ENCODE data around the gene LGALS16. TPM values are rescaled to one million over a fixed set of nuclear protein-coding genes. Genes with fewer than 3 reads are reported as not detected.
"Not testable (repeated sequence)": the region's sequence is repeated elsewhere in the genome, so short reads cannot be mapped to it uniquely, and the experiment has no call there.

The LGALS16 gene
- total RNA-seq, 1 donor from 2014 or later = not detected

- DNase-seq (ENCODE audit: low read depth) = peak; percentile 81
Measured at GRCh38 chr19:39677961-39678889, 22.5 kb downstream of the LGALS16 start.

DNA sequence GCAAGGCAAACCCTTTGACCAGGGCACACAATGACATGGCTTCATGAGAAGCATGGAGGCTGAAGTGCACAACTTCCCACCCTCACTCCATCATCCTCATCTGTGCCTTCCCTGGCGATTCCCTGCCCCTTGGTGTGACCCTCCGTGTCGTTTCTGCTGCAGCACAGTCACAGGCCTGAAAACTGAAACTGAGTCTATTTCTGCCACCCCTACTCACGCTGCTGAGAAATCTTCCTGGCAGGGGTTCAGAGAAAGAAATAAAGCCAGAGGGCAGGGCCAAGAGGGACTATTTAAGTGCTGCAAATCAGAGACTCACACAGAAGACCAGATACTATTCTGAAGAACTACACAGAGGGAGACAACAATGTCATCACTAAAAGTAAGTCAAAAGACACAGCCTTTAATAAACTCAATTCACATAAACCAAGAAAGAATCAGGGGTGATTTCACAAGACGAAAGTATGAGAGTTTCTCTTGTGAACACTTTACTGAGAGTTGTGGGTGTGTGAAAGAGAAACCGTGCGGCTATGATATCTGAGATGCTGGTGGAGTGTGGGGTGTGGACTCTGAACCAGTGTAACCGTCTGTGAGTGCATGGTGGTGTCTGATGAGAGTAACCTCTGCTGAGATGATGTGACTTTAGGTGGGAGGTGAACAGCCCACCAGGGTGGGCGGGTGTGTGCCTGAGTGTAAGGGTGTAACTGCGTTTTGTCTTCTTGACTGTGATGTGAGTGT lies 23.5 kb downstream of the LGALS16 start:
- peak; percentile 72 for DNase-seq (ENCODE audit: low read depth)

DNA sequence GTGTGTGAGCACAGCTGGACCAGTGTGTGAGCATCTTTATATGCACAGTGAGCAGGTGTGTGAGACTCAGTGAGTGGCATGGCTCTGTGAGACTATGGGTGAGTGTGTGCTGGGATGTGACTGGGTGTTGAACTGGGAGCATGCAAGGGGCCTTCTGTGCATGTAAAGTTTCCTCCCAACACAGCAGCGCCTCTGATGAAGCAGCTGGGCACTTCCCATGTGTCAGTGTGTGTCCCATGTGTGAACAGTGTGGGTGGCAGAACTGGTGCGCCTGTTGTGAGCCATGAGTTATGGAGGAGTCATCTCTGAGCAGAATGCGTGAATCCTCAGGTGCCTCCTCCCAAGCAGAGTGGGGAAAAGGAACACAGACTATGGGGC lies 24.1 kb downstream of the LGALS16 start:
- no peak for DNase-seq (ENCODE audit: low read depth)

GRCh38 chr19:39680593-39680992 lies 24.9 kb downstream of the LGALS16 start:
- DNase-seq (ENCODE audit: low read depth) = no peak

- no peak for DNase-seq (ENCODE audit: low read depth)
Measured at GRCh38 chr19:39681416-39681815, 25.7 kb downstream of the LGALS16 start.

- DNase-seq (ENCODE audit: low read depth) = no peak
Measured at GRCh38 chr19:39684267-39684666, 28.6 kb downstream of the LGALS16 start.

GRCh38 chr19:39686739-39687138 lies 31.0 kb downstream of the LGALS16 start:
- DNase-seq (ENCODE audit: low read depth) = no peak

- not testable (repeated sequence) for DNase-seq (ENCODE audit: low read depth)
Measured at GRCh38 chr19:39688637-39689036, 32.9 kb downstream of the LGALS16 start.

DNA sequence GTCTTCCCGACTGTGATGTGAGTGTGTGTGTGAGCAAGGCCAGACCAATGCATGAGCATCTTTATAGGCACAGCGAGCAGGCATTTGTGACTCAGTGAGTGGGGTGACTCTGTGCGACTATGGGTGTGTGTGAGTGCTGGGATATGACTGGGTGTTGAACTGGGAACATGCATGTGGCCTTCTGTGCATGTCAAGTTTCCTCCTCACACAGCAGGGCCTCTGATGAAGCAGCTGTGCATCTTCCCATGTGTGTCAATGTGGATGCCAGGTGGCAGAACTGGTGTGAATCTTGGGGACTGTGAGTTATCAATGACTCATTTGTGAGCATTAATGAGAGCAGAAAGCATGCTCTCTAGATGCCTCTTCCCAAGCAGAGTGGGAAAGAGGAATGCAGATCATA lies 36.5 kb downstream of the LGALS16 start:
- no peak for DNase-seq (ENCODE audit: low read depth)

GRCh38 chr19:39692822-39693221 lies 37.1 kb downstream of the LGALS16 start:
- DNase-seq (ENCODE audit: low read depth) = no peak

DNA sequence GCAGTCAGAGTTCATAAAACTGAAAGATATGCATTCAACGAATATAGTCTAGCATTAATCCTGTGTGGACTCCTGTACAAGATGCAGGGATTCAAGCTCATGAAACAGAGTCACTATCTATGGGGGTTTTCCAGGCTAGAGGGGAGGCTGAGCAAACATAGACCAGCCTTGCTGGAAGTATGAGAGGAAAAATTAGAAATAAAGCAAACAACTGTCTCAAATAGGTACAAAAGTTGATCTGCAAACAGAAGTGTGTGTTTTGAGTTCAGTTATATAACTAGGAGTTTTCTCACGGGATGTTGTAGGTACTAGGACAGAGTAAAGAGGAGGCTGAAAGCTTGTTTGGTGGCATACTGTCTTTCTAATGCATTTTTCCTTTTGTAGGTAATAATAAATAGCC lies 40.0 kb downstream of the LGALS16 start:
- no peak for DNase-seq (ENCODE audit: low read depth)

DNA sequence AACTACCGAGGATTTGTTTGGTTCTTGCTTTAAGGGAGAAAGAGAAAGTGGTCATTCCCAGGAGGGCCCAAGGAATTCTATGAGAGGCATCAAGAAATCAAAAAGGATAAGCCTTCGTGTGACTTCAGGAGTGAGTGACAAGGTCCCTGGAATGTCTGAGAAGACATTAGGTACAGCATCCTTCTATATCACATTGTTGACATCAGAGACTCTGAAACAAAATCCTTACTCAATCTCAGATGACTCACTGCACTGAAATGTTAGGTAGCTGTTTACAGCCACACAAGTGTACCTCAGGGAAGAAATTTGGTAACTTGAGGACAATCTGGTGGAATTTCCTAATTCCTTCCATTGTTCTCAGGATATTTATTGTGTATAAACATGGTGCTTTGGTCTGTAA lies 40.7 kb downstream of the LGALS16 start:
- DNase-seq (ENCODE audit: low read depth) = no peak

DNA sequence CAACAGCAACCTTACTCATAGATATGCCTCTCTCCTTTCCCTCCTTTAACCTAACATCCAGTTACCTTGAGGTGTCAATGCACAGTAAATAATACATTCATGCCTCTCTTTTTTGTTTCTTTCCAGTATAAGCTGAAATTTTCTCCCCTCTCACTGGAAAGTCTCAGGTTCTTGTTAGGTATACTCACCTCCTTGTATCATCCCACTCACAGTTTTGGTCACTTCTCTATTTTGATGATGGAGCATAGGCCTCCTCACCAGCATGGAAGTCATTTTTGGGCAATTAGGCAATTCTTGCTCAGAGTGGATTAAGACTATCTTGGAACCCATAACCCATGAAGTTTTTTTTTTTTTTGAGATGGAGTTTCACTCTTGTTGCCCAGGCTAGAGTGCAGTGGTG lies 42.8 kb downstream of the LGALS16 start:
- DNase-seq (ENCODE audit: low read depth) = no peak

GRCh38 chr19:39701291-39701690 lies 45.6 kb downstream of the LGALS16 start:
- DNase-seq (ENCODE audit: low read depth) = no peak

DNA sequence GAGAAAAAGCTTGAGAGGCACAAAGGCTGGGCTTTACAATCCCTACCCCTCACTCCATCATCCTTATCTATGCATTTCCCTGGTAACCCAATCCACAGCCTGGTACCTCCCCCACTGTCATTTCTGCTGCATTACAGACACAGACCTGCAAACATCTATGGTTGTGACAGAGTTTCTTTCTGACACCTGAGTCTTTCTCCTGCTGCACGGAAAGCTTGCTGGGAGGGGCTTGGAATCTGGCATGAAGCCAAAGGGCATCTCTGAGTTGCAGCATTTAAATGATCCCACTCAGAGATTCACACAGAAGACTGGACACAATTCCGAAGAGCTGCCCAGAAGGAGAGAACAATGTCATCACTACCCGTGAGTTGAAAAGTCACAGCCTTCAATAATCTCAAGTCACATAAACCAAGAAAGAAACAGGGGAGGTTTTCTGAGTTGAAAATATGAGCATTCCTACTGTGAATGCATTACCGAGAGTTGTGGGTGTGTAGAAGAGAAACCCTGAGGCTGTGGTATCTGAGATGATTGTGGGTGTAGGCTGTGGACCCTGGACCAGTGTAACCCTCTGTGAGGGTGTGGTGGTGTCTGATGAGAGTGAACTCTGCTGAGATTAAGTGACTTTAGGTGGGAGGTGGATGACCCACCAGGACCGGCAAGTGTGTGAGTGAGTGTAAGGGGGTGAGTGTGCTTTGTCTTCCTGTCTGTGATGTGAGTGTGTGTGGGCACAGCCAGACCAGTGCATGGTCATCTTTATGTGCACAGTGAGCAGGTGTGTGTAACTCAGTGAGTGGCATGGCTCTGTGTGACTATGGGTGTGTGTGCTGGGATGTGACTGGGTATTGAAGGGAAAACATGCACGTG lies 48.7 kb downstream of the LGALS16 start, which contains the start of gene LGALS14:
LGALS14 (plus strand) TSS at position 301 of the 864 bp plus-strand sequence; CDS start at position 349, 48 bp downstream.
- DNase-seq (ENCODE audit: low read depth) = no peak

DNA sequence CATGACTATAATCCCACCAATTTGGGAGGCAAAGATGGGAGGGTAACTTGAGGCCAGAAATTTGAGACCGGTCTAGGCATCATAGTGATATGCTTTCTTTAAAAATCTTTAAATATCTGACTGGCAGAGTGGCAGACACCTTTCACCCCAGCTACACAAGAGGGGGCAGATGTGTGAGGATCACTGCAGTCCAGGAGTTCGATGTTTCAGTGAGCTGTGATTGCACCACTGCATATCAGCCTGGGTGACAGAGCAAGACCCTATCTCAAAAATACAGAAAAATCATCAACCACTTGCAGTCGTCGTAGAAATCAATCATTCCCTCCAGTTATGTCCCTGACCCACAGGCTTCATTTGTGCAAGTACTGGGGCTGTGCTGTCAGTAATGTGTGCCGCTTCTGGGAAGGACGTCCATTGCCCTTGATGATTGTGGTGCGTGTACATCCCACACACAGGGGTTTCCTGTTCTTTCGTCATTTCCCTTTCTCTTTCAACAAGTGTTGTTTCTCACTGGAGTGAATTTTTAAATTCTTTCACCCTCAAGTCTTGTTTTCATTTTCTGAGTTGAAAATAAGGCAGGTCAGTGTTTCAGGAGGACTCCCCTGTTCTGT lies 50.0 kb downstream of the LGALS16 start:
- DNase-seq (ENCODE audit: low read depth) = no peak

DNA sequence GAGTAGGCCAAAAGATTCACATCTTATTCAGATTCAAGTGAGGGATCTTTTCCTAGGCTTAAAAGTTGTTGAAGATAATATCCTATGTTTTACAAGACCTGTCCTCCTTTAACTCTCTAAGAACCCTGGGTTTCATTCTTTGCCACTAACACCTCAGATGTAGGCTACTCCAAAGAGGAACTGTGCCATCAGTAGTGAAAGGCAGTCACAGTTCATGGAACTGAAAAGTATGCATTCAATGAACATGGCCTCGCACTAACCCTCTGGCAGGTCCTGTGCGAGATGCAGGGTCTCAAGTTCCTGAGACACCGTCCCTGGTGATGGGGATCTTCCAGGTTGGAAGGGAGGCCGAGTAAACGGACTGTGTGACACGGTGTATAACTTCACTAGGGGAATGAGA lies 52.9 kb downstream of the LGALS16 start:
- DNase-seq (ENCODE audit: low read depth) = no peak

GRCh38 chr19:39709026-39709872 lies 53.5 kb downstream of the LGALS16 start:
- DNase-seq (ENCODE audit: low read depth) = no peak

Measured in myocyte (in vitro differentiated cells).